HG03432 (cell line): Measurements from ENCODE around the gene TPCN2.

Experiments used
- ATAC-seq: cut with Tn5 transposase; IDR thresholded peaks from one replicate; pipeline ENCODE4 v1.9.1; 2021; ENCODE audit warnings: mild to moderate bottlenecking, moderate library complexity; ENCODE audit not compliant: unreplicated experiment

The TPCN2 gene

DNA sequence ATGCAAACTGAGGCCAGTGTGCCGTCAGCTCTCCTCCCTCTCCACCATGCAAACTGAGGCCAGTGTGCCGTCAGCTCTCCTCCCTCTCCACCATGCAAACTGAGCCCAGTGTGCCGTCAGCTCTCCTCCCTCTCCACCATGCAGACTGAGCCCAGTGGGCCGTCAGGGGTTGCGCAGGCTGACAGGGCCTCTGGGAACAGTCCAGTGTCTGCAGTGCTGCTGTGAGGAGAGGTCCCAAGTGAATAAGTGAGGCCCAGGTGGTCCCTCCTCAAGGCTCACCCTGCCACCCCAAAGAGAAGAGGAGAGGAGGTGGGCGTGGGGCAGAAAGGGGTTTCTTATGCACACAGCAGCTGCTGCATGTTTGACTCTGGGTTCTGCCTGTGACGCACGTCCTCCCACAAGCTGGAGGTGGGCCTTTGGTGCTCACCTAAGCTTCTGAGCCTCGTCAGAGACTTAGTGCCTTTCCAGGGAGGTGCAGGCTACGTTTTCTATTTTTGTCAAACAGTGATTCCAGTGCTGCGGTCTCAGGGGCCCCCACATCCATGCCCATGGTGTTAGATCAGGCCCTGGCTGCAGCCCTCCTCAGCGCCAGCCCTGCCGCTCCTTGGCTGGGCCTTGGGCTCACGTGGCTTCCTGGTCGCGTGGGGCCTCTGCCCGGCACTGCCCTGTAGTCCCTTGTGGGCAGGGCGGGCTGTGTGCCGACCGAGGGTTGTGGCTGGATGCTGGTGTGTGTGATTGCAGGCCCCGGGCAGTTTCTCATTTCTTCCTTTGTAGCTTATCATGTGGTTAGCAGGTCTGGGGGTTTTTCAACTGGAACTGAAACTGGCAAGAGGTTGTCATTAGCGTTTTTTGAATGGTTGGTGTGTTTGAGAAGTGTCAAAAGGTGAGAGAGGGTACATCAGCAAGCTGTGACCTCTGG, 7.1 kb downstream of the TPCN2 start:
- peak; percentile 83 for ATAC-seq

- no peak for ATAC-seq
Observed at GRCh38 chr11:69057236-69057635, 8.5 kb downstream of the TPCN2 start.

GRCh38 chr11:69057801-69058200, 9.1 kb downstream of the TPCN2 start:
- no peak for ATAC-seq

DNA sequence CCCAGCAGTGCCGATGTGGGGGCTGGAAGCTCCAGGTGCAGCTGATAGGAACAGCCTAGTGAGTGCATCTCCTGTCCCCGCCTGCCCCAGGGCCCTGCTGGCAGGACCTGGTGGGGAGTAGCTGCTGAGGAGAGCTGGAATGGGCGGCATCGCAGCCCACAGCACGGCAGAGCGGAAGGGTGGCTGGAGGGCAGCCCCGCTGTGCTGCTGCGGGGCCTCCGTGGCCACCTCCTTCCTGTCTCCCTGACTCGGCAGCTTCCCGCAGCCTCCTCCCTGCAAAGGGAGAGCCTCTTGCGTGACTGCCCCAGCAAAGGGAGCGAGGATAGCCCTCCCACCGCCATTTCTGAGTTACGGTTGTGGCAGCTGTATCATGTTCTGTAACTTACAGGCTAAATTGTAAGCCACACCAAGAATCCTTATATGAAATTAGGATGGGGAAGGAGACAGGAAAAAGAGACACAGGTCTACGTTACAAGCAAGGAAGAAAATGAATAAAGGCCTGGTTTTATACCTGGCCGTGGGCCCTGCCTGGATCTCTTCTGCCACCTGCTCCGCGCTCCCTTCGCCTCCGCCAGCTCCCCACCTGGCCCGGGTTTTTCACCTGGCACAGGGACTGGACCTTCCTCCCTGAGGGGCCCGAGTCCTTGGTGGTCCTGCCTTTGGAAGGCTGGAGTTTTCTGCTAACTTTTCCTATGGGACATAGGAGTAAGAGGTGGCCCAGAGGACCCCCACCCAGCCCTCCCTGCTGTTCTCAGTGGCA, 10.0 kb downstream of the TPCN2 start:
- no peak for ATAC-seq

DNA sequence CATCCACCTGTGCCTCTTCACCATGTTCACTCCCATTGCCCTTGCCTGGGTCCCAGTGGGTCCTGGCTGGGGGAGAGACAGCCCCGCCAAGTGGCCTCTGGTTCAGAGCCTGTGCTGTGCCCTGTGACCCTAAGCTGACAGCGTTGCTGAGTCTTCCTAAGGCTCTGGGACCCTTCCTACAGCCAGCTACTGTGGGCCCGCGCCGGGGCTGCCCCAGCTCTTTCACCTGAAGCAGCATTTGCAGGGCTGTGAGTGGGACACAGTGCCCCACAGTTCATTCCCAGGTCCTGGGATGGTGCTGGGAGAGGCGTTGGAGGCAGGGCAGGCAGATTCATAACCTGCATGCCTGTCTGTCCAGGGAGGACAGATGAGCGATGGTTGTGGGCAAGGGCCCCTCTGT, 10.7 kb downstream of the TPCN2 start:
- ATAC-seq, result no peak

DNA sequence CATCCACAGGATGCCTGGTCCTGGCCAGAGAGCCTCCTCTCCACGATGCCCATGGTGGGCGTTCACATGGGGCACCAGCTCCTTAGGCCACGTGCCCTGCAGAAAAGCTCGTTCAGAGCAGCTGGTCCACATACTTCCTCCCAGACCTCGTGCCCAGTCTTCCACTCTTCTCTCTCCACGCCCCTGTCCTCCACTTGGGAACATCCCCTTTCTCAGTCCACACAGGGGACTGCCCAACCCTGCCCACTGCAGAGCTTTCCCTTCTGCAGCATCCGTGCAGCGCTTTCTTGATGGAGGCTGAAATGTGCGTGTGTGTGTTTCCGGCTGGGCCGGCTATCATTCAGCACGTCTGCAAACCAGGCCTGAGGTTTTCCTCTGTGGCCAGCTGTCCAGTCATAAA, 11.3 kb downstream of the TPCN2 start:
- ATAC-seq, result no peak

GRCh38 chr11:69060806-69061712, 12.3 kb downstream of the TPCN2 start:
- no peak for ATAC-seq

DNA sequence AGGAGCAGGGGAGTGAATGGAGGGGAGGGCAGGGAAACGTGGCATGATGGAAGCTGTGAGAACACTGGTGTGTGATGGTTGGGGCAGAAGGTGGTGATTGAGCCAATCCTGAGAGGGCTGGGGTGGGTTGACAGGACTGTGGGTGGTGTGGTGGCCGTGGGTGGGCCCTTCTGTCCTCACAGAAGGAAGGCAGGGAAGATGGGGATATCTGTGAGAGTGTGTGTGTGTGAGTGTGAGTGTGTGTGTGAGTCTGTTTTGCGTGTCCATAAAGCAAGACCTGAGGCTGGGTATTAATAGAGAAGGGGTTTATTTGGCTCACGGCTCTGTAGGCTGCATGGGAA, 13.0 kb downstream of the TPCN2 start:
- no peak for ATAC-seq

- ATAC-seq, result no peak
Observed at GRCh38 chr11:69062169-69062855, 13.6 kb downstream of the TPCN2 start.

DNA sequence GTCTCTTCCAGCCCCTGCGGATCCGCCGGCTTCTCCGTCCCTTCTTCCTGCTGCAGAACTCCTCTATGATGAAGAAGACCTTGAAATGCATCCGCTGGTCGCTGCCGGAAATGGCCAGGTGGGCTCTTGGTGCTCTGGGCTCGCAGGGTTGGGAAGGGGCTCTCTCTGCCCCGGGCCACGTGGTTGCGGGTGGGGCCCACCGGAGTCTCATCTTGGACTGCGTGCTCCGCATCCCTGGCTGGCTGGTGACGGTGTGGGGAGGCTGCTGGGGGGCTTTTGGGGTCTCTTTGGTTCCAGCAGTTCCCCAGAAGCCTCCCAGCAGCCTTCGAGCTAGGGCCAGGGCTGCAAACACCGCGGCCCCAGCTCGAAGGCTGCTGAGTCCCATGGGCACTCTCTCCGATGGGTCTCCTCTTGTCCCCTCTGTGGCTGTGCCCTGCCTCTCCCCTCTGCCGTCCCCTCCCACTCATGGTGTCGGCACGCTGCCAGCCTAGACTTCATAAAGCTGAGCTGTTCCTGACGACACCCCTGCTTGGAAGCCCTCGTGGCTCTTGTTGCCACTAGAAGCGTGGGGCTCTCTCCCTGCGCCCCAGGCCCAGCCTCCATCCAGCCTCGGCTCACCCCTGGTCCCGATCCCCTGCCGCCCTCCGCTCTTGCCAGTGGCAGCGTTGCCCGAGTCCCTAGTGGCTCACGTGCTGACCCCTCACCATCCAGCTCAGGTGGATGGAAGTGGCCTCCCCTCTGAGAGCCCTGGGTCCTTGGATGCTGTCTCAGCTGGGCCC, 14.3 kb downstream of the TPCN2 start:
- no peak for ATAC-seq

DNA sequence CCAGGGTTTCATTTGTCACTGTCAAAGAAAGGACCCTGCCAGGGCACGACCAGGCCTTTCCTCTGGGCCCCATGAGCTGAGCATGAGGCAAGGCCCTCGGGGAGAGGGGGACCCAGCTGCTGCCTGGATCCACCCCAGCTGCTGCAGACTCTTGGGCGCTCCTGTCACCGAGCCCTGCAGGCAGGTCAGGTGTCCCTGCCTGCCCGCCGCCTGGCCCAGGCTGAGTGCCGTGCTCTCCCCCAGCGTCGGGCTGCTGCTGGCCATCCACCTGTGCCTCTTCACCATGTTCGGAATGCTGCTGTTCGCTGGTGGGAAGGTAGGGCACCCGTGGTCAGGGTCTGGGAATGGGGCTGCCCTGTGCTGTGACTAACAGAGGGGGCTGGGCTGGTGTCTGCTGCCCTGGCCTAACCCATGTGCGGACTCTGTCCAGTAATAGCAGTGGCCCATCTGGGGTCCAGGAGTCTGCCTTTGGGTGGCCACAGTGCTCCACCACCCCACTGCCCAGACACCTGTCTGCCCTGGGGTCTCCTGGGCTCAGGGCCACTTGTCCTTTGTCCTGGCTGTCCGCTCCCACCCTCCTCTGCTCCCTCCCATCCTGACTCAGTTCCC, 15.0 kb downstream of the TPCN2 start:
- ATAC-seq, result no peak

DNA sequence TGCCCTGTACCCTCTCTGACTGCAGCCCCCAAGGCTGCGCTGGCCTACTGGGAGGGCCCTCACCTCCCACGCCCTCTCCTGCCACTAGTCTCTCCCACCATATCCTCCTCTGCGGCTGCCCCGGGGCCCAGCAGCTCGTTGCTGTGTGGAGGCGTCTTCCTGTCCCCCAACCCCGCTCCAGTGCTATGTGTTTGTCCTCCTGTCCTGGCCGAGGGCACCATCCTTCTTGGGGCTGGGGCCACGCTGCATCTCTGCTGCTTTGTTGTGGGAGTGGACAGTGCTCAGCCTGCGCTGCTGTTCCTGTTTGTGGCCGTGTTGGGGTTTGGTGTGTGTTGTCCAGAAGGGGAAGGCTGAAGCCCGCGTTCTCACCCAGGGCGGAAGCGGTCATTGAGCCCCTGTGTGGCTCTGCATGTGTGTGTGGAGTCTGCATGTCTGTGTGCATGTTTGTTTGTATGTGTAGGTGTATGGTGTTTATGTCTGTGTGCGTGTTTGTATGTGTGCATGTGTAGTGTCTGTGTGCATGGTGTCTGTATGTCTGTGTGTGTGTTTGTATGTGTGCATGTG, 15.7 kb downstream of the TPCN2 start:
- ATAC-seq, result no peak

DNA sequence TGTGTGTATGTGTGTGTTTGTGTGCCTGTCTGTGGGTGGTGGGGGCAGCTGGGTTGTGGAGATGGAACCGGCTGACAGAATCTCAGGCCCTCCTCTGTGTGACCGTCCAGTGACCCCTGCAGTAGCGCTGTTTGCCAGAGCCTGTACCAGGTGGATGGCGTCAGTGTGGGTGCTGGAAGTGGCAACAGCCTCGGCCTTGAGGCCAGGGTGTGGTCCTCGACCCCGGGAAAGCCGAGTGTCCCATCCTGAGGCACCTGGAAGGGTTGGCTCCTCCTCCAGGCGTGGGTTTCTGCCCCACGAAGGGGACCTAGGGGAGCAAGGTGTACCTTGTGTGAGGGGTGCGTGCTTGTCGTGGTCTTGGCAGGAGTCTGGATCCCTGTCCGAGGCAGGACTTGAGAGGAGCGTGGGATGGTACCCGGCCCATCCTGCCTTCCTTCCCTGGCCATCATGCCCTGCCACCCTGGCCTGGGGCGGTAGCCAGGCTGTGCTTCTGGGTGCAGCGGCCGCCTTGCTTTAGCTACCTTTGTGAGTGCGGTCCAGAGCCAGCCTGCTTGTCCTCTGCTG, 16.5 kb downstream of the TPCN2 start:
- ATAC-seq, result no peak

GRCh38 chr11:69066122-69067112, 17.7 kb downstream of the TPCN2 start:
- ATAC-seq, result no peak

GRCh38 chr11:69067200-69067599, 18.5 kb downstream of the TPCN2 start:
- ATAC-seq, result no peak

DNA sequence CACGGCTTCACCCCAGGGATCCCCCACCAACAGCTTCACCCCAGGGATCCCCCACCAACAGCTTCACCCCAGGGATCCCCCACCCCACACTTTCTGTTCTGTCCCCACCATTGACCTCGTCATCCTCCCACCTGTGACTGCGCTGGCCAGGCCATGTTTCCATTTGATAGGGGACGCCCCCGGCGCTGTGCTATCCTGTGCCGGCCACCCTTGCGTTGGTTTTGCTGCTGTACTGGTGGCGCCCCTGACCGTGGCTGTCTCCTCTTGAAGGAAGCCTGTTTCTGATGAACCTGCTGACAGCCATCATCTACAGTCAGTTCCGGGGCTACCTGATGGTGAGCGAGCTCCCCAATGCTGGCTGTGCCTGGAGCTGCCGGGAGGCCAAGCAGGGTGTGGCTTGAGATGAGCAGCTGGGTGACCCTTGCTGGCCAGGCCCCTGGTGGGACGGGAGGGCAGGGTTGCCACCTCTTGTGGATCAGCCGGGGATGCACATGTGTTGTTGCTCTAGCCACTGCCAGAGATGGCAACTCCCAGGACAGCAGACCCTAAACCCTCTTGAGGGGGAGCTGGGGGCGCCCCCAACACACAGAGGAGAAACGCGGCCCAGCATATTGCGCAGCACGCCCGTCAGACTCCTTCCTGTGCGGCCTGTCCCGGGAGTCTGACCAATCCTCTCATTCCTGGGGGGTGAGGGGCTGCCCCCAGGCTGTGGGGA, 22.5 kb downstream of the TPCN2 start:
- ATAC-seq, result no peak

GRCh38 chr11:69071956-69072355, 23.2 kb downstream of the TPCN2 start:
- no peak for ATAC-seq
